ENCODE measurements around the gene DNASE2. TPM values are rescaled to one million over a fixed set of nuclear protein-coding genes. Genes with fewer than 3 reads are reported as not detected.

The DNASE2 gene
- total RNA-seq, 1 experiment from 2014 or later = 35.7 TPM

- no peak for TF ChIP-seq USF2 (CRISPR knock-in tag; IDR thresholded peaks at IDR 0.05)
- TF ChIP-seq OVOL2 (CRISPR knock-in tag; IDR thresholded peaks at IDR 0.05; ENCODE audit: borderline replicate concordance) = no peak
- TF ChIP-seq HMGXB4 (CRISPR knock-in tag; IDR thresholded peaks at IDR 0.05) = peak; percentile 85; the same call in 1 of the 2 replicates
- TF ChIP-seq KAT7 (CRISPR knock-in tag; IDR thresholded peaks at IDR 0.05; ENCODE audit: borderline replicate concordance) = no peak
- TF ChIP-seq ZNF219 (CRISPR knock-in tag; IDR thresholded peaks at IDR 0.05; ENCODE audit: borderline replicate concordance) = no peak
- no peak for TF ChIP-seq ATF6 (CRISPR knock-in tag; IDR thresholded peaks at IDR 0.05)
- no peak for TF ChIP-seq ZNF425 (CRISPR knock-in tag; conservative IDR thresholded peaks at IDR 0.05)
- TF ChIP-seq E2F5 (CRISPR knock-in tag; IDR thresholded peaks at IDR 0.05) = 0 out of 2 replicates have a peak, but pooled peaks have one; percentile 51
- no peak for TF ChIP-seq FOXK1 (CRISPR knock-in tag; IDR thresholded peaks at IDR 0.05)
- TF ChIP-seq ZMAT4 (CRISPR knock-in tag; IDR thresholded peaks at IDR 0.05) = no peak
- TF ChIP-seq NFE2L1 (CRISPR knock-in tag; IDR thresholded peaks at IDR 0.05) = no peak
- no peak for TF ChIP-seq MXD4 (CRISPR knock-in tag; IDR thresholded peaks at IDR 0.05; ENCODE audit: borderline replicate concordance)
- no peak for TF ChIP-seq ZBTB21 (CRISPR knock-in tag; IDR thresholded peaks at IDR 0.05; ENCODE audit: borderline replicate concordance)
- no peak for TF ChIP-seq CREB1 (CRISPR knock-in tag; IDR thresholded peaks at IDR 0.05)
- TF ChIP-seq ZNF263 (CRISPR knock-in tag; IDR thresholded peaks at IDR 0.05; ENCODE audit: low read depth) = no peak
Measured at GRCh38 chr19:12825254-12826131, 55.8 kb downstream of the DNASE2 start (continued).

Small RNA genes within 50 kb of the gene (microRNA-seq; reads per million reads assigned to microRNA genes)
- not detected for gene MIR5695 (ENCODE audit: borderline number of aligned reads)
- gene MIR6794 (ENCODE audit: borderline number of aligned reads) = not detected

Other genes with a start within 250 kb of the DNASE2 start
- 69.2 to 73.4 TPM (median 72.0 TPM) in 3 replicates for gene MAN2B1, start 214.7 kb downstream of the DNASE2 start, total RNA-seq (2021)
- 21.8 to 26.3 TPM (median 23.7 TPM) in 3 replicates for gene WDR83, start 214.6 kb downstream of the DNASE2 start, total RNA-seq (2021)
- gene DHPS, start 199.6 kb downstream of the DNASE2 start, total RNA-seq (2021) = 93.3 to 115 TPM (median 104 TPM) in 3 replicates
- gene GNG14, start 193.5 kb downstream of the DNASE2 start, total RNA-seq (2021) = not detected in 3 replicates
- 13.7 to 16.0 TPM (median 15.2 TPM) in 3 replicates for gene FBXW9, start 184.8 kb downstream of the DNASE2 start, total RNA-seq (2021)
- gene TNPO2, start 157.5 kb downstream of the DNASE2 start, total RNA-seq (2021) = 90.9 to 105 TPM (median 94.4 TPM) in 3 replicates
- 165 to 172 TPM (median 167 TPM) in 3 replicates for gene TRIR, start 146.8 kb downstream of the DNASE2 start, total RNA-seq (2021)
- gene GET3, start 144.0 kb downstream of the DNASE2 start, total RNA-seq (2021) = 104 to 110 TPM (median 104 TPM) in 3 replicates
- gene BEST2, start 129.7 kb downstream of the DNASE2 start, total RNA-seq (2021) = 3.3 to 4.7 TPM (median 4.1 TPM) in 3 replicates
- gene HOOK2, start 105.9 kb downstream of the DNASE2 start, total RNA-seq (2021) = 70.0 to 83.3 TPM (median 81.4 TPM) in 3 replicates
- gene JUNB, start 90.0 kb downstream of the DNASE2 start, total RNA-seq (2021) = 6.6 to 11.5 TPM (median 10.2 TPM) in 3 replicates
- gene PRDX2, start 79.6 kb downstream of the DNASE2 start, total RNA-seq (2021) = 378 to 447 TPM (median 447 TPM) in 3 replicates
- gene THSD8, start 79.4 kb downstream of the DNASE2 start, total RNA-seq (2021) = 30.1 to 50.2 TPM (median 47.0 TPM) in 3 replicates
- gene RNASEH2A, start 74.9 kb downstream of the DNASE2 start, total RNA-seq (2021) = 71.3 to 78.2 TPM (median 72.9 TPM) in 3 replicates
- gene RTBDN, start 46.9 kb downstream of the DNASE2 start, total RNA-seq (2021) = 2.4 to 3.8 TPM (median 3.1 TPM) in 3 replicates
- 24.3 to 28.4 TPM (median 27.3 TPM) in 3 replicates for gene MAST1, start 42.9 kb downstream of the DNASE2 start, total RNA-seq (2021)
- 0.32 to 0.89 TPM (median 0.72 TPM) in 3 replicates for gene KLF1, start 5.8 kb upstream of the DNASE2 start, total RNA-seq (2021)
- 58.6 to 69.0 TPM (median 59.8 TPM) in 3 replicates for gene GCDH, start 9.7 kb upstream of the DNASE2 start, total RNA-seq (2021)
- 1.1 to 2.2 TPM (median 1.9 TPM) in 3 replicates for gene SYCE2, start 37.8 kb upstream of the DNASE2 start, total RNA-seq (2021)
- gene FARSA, start 52.3 kb upstream of the DNASE2 start, total RNA-seq (2021) = 103 to 108 TPM (median 106 TPM) in 3 replicates
- gene CALR, start 57.2 kb upstream of the DNASE2 start, total RNA-seq (2021) = 977 to 1,088 TPM (median 978 TPM) in 3 replicates
- gene RAD23A, start 64.4 kb upstream of the DNASE2 start, total RNA-seq (2021) = 84.3 to 96.6 TPM (median 96.2 TPM) in 3 replicates
- gene GADD45GIP1, start 75.8 kb upstream of the DNASE2 start, total RNA-seq (2021) = 54.4 to 57.9 TPM (median 56.1 TPM) in 3 replicates
- gene DAND5, start 88.1 kb upstream of the DNASE2 start, total RNA-seq (2021) = 0.18 to 0.23 TPM (median 0.22 TPM) in 3 replicates
- gene NFIX, start 114.0 kb upstream of the DNASE2 start, total RNA-seq (2021) = 0.44 to 1.5 TPM (median 1.4 TPM) in 3 replicates
- gene LYL1, start 221.4 kb upstream of the DNASE2 start, total RNA-seq (2021) = 0.60 to 1.2 TPM (median 0.66 TPM) in 3 replicates
- 84.0 to 106 TPM (median 86.0 TPM) in 3 replicates for gene TRMT1, start 235.3 kb upstream of the DNASE2 start, total RNA-seq (2021)
- gene NACC1, start 236.8 kb upstream of the DNASE2 start, total RNA-seq (2021) = 212 to 237 TPM (median 213 TPM) in 3 replicates